Panc1 (cell line): ENCODE results near the gene RAB15. TPM values are rescaled to one million over a fixed set of nuclear protein-coding genes. Genes with fewer than 3 reads are reported as not detected.

Source experiments
- ATAC-seq: fragments of 200-7000 bp; cut with Tn5 transposase; 2 replicates; pipeline ENCODE4 v1.9.1; 2020; ENCODE audit warnings: mild to moderate bottlenecking, moderate library complexity
- Bru-seq: library from RNA; stranded (reverse); fragments of 400-500 nt; gene quantifications from one replicate; lab custom pipeline; 2021; lab: Mats Ljungman, UMichigan
- BruChase-seq, 2 experiments: library from RNA; stranded (reverse); fragments of 400-500 nt; gene quantifications; one replicate each; lab custom pipeline; 2021; lab: Mats Ljungman, UMichigan
- BruUV-seq: library from RNA; stranded (reverse); fragments of 400-500 nt; replicated peaks from 2 replicates; lab custom pipeline; 2021; lab: Mats Ljungman, UMichigan
- CTCF ChIA-PET: fragments of 300-600 bp; sonication (Branson Sonifier 250); formaldehyde crosslinking; loops from one replicate; lab custom pipeline; 2022; ENCODE audit warnings: antibody characterized with exemption; lab: Charles Lee
- POLR2A ChIA-PET: fragments of 300-600 bp; sonication (Branson Sonifier 250); formaldehyde crosslinking; loops from one replicate; lab custom pipeline; 2022; ENCODE audit warnings: antibody characterized with exemption; lab: Charles Lee
- DNase-seq: peaks from one replicate; pipeline ENCODE4 v3.0.0-alpha.2; 2010; ENCODE audit warnings: low read depth, low spot score
- H3K27ac ChIP-seq: 2 replicates; pipeline ENCODE4 v1.5.1; 2011; ENCODE audit warnings: mild to moderate bottlenecking, low read length, inconsistent platforms
- H3K27me3 ChIP-seq: fragments of 200-500 bp; sonication (Bioruptor generic); 2 replicates; pipeline ENCODE4 v1.6.0; 2014; ENCODE audit warnings: low read length, inconsistent platforms; ENCODE audit not compliant: control insufficient read depth, insufficient read depth
- H3K36me3 ChIP-seq: fragments of 200-500 bp; sonication (Bioruptor generic); 2 replicates; pipeline ENCODE4 v1.5.1; 2014; ENCODE audit warnings: inconsistent platforms, mild to moderate bottlenecking, low read length, moderate library complexity; ENCODE audit not compliant: control insufficient read depth, insufficient read depth
- H3K4me1 ChIP-seq: 2 replicates; pipeline ENCODE4 v1.5.1; 2011; ENCODE audit warnings: inconsistent platforms, mild to moderate bottlenecking, low read length, moderate library complexity; ENCODE audit not compliant: control insufficient read depth, insufficient read depth
- H3K4me3 ChIP-seq, 2 experiments: 2 replicates each; pipeline ENCODE4 v1.5.1; 2011 to 2012; ENCODE audit warnings: low read depth in 2 of 2, low read length in 2 of 2, mild to moderate bottlenecking in 2 of 2, inconsistent platforms in 1 of 2, moderate library complexity in 1 of 2
- H3K9me3 ChIP-seq: fragments of 200-500 bp; sonication (Bioruptor generic); 2 replicates; pipeline ENCODE4 v1.5.1; 2014; ENCODE audit warnings: low read depth, mild to moderate bottlenecking, inconsistent platforms, low read length, moderate library complexity; ENCODE audit not compliant: control insufficient read depth, insufficient read depth
- POLR2AphosphoS5 ChIP-seq: IDR thresholded peaks from 2 replicates; pipeline ENCODE4 v1.6.1; 2012; ENCODE audit warnings: mild to moderate bottlenecking, low read depth, low read length, moderate library complexity
- SIN3A ChIP-seq: IDR thresholded peaks from 2 replicates; pipeline ENCODE4 v1.6.1; 2012; ENCODE audit warnings: low read depth, mild to moderate bottlenecking, low read length, moderate library complexity, borderline replicate concordance; ENCODE audit not compliant: insufficient read depth
- TCF7L2 ChIP-seq: IDR thresholded peaks from 2 replicates; pipeline ENCODE4 v1.6.1; 2011; ENCODE audit warnings: mild to moderate bottlenecking, low read depth, low read length, inconsistent platforms
- in situ Hi-C: cut with HindIII; loops from 2 replicates; pipeline ENCODE4 v1.10.0; 2016; ENCODE audit warnings: low sequenced_read_pairs, low pct_unique_long_range_greater_than_20kb
- intact Hi-C: fragments of 100-400 bp; cut with micrococcal nuclease; formaldehyde crosslinking; loops from one replicate; pipeline ENCODE4 v1.10.0; 2022; ENCODE audit not compliant: unreplicated experiment
- long read RNA-seq: library from polyadenylated mRNA; unstranded; transcript quantifications from one replicate; pipeline ENCODE4 v2.0.0, GENCODE V29; 2021; ENCODE audit not compliant: unreplicated experiment
- polyA plus RNA-seq: library from polyadenylated mRNA; unstranded; fragments of >200 nt; gene quantifications from one replicate; pipeline ENCODE4 v1.2.1, GENCODE V29; 2012; ENCODE audit warnings: missing spikeins; ENCODE audit not compliant: insufficient read length
- total RNA-seq: library from RNA; stranded (reverse); gene quantifications from one replicate; pipeline ENCODE4 v1.2.1, GENCODE V29; 2021; ENCODE audit not compliant: unreplicated experiment
- TF ChIP-seq, protein P1 (sequence below), 2 experiments: IDR thresholded peaks; 2 replicates each; pipeline ENCODE4 v1.6.1; 2011 to 2012; ENCODE audit warnings: low read depth in 2 of 2, control low read depth in 1 of 2, low read length in 1 of 2, mild to moderate bottlenecking in 1 of 2, moderate library complexity in 1 of 2; ENCODE audit not compliant: insufficient read depth in 1 of 2
- TF ChIP-seq, protein P2 (sequence below): fragments of 450-650 bp; IDR thresholded peaks from 2 replicates; pipeline ENCODE4 v1.5.1; 2017; ENCODE audit warnings: mild to moderate bottlenecking

The RAB15 gene
- 6.0 TPM for total RNA-seq
- polyA plus RNA-seq: 5.4 TPM
- Bru-seq, nascent RNA: percentile 34 among the genes with signal in this experiment
- percentile 40 among the genes with signal in this experiment for BruChase-seq, experiment 1, labeled RNA remaining after a 2-hour chase
- BruChase-seq, experiment 2, labeled RNA remaining after a 6-hour chase: percentile 47 among the genes with signal in this experiment
- long read RNA-seq, partial matches to known transcripts: 0 of 9 reads
- long read RNA-seq, other reads (novel, unspliced or antisense): 7 of 9 reads

DNA sequence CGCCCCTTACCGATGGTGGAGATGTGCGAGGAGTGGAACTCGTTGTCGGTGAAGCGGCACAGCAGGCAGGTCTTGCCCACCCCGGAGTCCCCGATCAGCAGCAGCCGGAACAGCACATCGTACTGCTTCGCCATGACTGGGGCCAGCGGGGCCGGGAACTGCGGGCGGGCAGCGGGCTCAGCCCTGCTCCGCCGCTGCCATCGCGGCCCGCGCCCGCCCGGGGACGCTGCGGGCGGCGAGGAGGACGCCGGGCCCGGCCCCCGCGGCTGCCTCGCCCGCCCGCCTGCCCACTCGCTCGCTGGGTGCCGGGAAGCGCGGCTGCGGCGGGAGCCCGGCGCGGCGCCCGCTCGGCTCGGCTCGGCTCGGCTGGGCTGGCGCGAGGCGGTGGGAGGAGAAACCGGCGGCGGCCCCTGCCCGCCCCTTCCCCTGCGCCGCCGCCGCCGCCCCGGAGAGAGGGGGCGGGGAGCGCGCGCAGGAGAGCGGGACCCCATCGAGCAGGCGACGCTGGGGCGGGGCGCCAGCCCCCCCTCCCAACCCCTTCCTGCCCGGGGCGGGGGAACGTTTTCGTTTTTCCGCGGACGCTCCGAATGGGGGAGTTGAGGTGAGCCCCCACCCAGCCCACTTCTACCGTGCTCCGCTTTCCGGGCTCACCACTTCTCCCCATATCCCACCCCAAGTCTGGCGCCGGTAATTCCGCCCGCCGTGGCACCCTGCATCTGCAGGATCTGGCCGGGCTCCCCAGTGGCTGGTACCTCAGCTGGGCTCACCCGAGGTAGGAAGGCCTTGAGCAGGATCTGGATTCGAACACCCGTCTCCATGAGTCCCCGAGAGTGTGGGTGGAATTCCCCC, at the start of gene RAB15:
Gene RAB15, minus strand, starts transcription at position 394 of the 849 bp plus-strand sequence. Its CDS starts 260 bp downstream, at position 134.
- ChIA-PET POLR2A (no interaction called here), CTCF (no interaction called here)
- intact Hi-C loops: no loop called here
- Histone ChIP-seq H3K36me3 (no peaks in the 10 kb centered on the region), H3K27ac (no peak within 1 kb of the TSS), H3K27me3 (no peaks in the 10 kb centered on the region; the same call in 1 of the 2 replicates), H3K4me3 (peak within 1 kb of the TSS; percentile 47 to 54), H3K4me1 (no peaks in the 10 kb centered on the region), H3K9me3 (no peaks in the 10 kb centered on the region)
- DNase-seq (no peak), ATAC-seq (peak; percentile 80)
- BruUV-seq: no TSS peak
- TF ChIP-seq POLR2AphosphoS5: no peak
- TF ChIP-seq SIN3A: no peak
- TF ChIP-seq, protein P1, sequence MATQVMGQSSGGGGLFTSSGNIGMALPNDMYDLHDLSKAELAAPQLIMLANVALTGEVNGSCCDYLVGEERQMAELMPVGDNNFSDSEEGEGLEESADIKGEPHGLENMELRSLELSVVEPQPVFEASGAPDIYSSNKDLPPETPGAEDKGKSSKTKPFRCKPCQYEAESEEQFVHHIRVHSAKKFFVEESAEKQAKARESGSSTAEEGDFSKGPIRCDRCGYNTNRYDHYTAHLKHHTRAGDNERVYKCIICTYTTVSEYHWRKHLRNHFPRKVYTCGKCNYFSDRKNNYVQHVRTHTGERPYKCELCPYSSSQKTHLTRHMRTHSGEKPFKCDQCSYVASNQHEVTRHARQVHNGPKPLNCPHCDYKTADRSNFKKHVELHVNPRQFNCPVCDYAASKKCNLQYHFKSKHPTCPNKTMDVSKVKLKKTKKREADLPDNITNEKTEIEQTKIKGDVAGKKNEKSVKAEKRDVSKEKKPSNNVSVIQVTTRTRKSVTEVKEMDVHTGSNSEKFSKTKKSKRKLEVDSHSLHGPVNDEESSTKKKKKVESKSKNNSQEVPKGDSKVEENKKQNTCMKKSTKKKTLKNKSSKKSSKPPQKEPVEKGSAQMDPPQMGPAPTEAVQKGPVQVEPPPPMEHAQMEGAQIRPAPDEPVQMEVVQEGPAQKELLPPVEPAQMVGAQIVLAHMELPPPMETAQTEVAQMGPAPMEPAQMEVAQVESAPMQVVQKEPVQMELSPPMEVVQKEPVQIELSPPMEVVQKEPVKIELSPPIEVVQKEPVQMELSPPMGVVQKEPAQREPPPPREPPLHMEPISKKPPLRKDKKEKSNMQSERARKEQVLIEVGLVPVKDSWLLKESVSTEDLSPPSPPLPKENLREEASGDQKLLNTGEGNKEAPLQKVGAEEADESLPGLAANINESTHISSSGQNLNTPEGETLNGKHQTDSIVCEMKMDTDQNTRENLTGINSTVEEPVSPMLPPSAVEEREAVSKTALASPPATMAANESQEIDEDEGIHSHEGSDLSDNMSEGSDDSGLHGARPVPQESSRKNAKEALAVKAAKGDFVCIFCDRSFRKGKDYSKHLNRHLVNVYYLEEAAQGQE (IDR thresholded peaks at IDR 0.05; ENCODE audit: insufficient read depth in 1 of 2, low read depth in 2 of 2, low read length in 1 of 2): no peak
- TF ChIP-seq TCF7L2: no peak
- TF ChIP-seq, protein P2, sequence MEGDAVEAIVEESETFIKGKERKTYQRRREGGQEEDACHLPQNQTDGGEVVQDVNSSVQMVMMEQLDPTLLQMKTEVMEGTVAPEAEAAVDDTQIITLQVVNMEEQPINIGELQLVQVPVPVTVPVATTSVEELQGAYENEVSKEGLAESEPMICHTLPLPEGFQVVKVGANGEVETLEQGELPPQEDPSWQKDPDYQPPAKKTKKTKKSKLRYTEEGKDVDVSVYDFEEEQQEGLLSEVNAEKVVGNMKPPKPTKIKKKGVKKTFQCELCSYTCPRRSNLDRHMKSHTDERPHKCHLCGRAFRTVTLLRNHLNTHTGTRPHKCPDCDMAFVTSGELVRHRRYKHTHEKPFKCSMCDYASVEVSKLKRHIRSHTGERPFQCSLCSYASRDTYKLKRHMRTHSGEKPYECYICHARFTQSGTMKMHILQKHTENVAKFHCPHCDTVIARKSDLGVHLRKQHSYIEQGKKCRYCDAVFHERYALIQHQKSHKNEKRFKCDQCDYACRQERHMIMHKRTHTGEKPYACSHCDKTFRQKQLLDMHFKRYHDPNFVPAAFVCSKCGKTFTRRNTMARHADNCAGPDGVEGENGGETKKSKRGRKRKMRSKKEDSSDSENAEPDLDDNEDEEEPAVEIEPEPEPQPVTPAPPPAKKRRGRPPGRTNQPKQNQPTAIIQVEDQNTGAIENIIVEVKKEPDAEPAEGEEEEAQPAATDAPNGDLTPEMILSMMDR: no peak
- in situ Hi-C loops: no loop called here

DNA sequence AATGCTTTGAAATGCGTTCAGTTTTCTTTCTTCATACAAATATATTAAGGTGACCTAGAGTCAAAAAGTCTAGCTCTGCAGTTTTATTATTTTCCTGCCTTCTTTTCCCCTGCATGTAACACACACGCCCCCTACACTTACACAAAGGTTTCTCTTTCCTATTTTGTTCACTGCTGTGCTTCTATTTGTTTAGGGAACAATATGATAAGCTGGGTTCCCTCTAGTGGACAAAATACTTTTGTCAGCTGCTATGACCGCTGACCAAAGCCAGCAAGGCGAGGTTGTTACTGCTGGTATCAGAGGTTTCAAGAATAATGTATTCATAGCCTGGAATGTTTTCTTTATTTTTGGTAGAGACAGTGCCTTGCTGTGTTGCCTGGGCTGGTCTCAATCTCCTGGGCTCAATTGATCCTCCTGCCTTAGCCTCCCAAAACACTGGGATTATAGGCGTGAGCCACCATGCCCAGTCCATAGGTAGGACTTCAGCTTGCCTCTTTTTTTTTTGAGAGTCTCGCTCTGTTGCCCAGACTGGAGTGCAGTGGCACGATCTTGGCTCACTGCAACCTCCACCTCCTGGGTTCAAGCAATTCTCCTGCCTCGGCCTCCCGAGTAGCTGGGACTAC, 47.9 kb upstream of the RAB15 start:
- Histone ChIP-seq H3K27me3 (no peaks in the 10 kb centered on the region), H3K27ac (no peak overlapping the region), H3K4me1 (no peaks in the 10 kb centered on the region), H3K9me3 (no peaks in the 10 kb centered on the region), H3K36me3 (no peaks in the 10 kb centered on the region; the same call in 1 of the 2 replicates), H3K4me3 (no peak overlapping the region)
- in situ Hi-C loops (no loop called here), intact Hi-C loops (no loop called here)
- DNase-seq: peak; percentile 10
- ATAC-seq: peak; percentile 80; the same call in 1 of the 2 replicates
- POLR2A ChIA-PET: interaction anchor here (0.6 kb wide), 1 partner anchor 341 kb away, joined by 4 read pairs; no protein-coding TSS in a partner anchor
- TF ChIP-seq POLR2AphosphoS5 (no peak), TCF7L2 (no peak), SIN3A (no peak)
- TF ChIP-seq, protein P2: peak; percentile 69
- TF ChIP-seq, protein P1 (IDR thresholded peaks at IDR 0.05; ENCODE audit: insufficient read depth in 1 of 2, low read depth in 2 of 2, low read length in 1 of 2): no peak
- BruUV-seq: no TSS peak
- CTCF ChIA-PET: interaction anchor here (1.1 kb wide), 1 partner anchor 33 kb away, joined by 5 read pairs; the partner anchor contains the start of gene FNTB
